Keratinocyte (primary cell): ENCODE results near the gene HEATR3. TPM values are rescaled to one million over a fixed set of nuclear protein-coding genes. Genes with fewer than 3 reads are reported as not detected.

Experiments used
- DNase-seq: peaks from one replicate; pipeline ENCODE4 v3.0.0-alpha.2; 2011; ENCODE audit warnings: low read depth, missing footprints, low spot score
- FAIRE-seq: peaks from 2 replicates; lab custom pipeline; 2011; peaks lifted over from hg19 to GRCh38; lab: Jason Lieb, UNC
- H2AFZ ChIP-seq: 2 replicates; pipeline ENCODE4 v1.6.0; 2012; ENCODE audit warnings: low read length, control low read depth, inconsistent platforms; ENCODE audit not compliant: control insufficient read depth
- H3K27ac ChIP-seq: 2 replicates; pipeline ENCODE4 v1.5.1; 2011; ENCODE audit warnings: low read length; ENCODE audit not compliant: control insufficient read depth, insufficient read depth
- H3K27me3 ChIP-seq: 3 replicates; pipeline ENCODE4 v1.6.0; 2011; ENCODE audit warnings: low read length; ENCODE audit not compliant: control insufficient read depth, insufficient read depth; ENCODE audit errors: extremely low read depth
- H3K36me3 ChIP-seq, 2 experiments: 2 replicates in 1 of 2; 3 replicates in 1 of 2; pipeline ENCODE4 v1.5.1; 2011; ENCODE audit warnings: low read length in 2 of 2, mild to moderate bottlenecking in 1 of 2; ENCODE audit not compliant: control insufficient read depth in 2 of 2, insufficient read depth in 2 of 2; ENCODE audit errors: extremely low read depth in 1 of 2
- H3K4me1 ChIP-seq: 3 replicates; pipeline ENCODE4 v1.5.1; 2011; ENCODE audit warnings: low read length; ENCODE audit not compliant: control insufficient read depth, insufficient read depth; ENCODE audit errors: extremely low read depth
- H3K4me2 ChIP-seq: 3 replicates; pipeline ENCODE4 v1.6.0; 2011; ENCODE audit warnings: low read depth, low read length; ENCODE audit not compliant: control insufficient read depth, insufficient read depth; ENCODE audit errors: extremely low read depth
- H3K4me3 ChIP-seq, 3 experiments: fragments of 200-600 bp in 1 of 3; sonication (generic) in 1 of 3; 2 replicates in 2 of 3; 3 replicates in 1 of 3; pipeline ENCODE4 v1.5.1; 2011 to 2016; ENCODE audit warnings: low read length in 3 of 3, mild to moderate bottlenecking in 3 of 3, control low read depth in 2 of 3, inconsistent platforms in 1 of 3, low read depth in 1 of 3, mixed read lengths in 1 of 3, mixed run types in 1 of 3, moderate library complexity in 1 of 3; ENCODE audit not compliant: control insufficient read depth in 2 of 3, insufficient read depth in 2 of 3; ENCODE audit errors: extremely low read depth in 1 of 3
- H3K79me2 ChIP-seq: 2 replicates; pipeline ENCODE4 v1.6.0; 2012; ENCODE audit warnings: low read length; ENCODE audit not compliant: control insufficient read depth, insufficient read depth
- H3K9ac ChIP-seq: 3 replicates; pipeline ENCODE4 v1.6.0; 2011; ENCODE audit warnings: low read length; ENCODE audit not compliant: control insufficient read depth, insufficient read depth; ENCODE audit errors: extremely low read depth
- H3K9me1 ChIP-seq: 3 replicates; pipeline ENCODE4 v1.6.0; 2011; ENCODE audit warnings: low read length; ENCODE audit not compliant: control insufficient read depth, insufficient read depth; ENCODE audit errors: extremely low read depth
- H3K9me3 ChIP-seq: 2 replicates; pipeline ENCODE4 v1.5.1; 2012; ENCODE audit warnings: low read depth, low read length; ENCODE audit not compliant: control insufficient read depth
- H4K20me1 ChIP-seq: 3 replicates; pipeline ENCODE4 v1.6.0; 2011; ENCODE audit warnings: low read length; ENCODE audit not compliant: control insufficient read depth, insufficient read depth; ENCODE audit errors: extremely low read depth
- CTCF ChIP-seq, 3 experiments: IDR thresholded peaks in 1 of 3; conservative IDR thresholded peaks in 1 of 3; optimal IDR thresholded peaks in 1 of 3; 2 replicates in 2 of 3; 3 replicates in 1 of 3; pipeline versions ENCODE3 to v1.5.1; 2011; ENCODE audit warnings: low read length in 3 of 3, mild to moderate bottlenecking in 3 of 3, moderate library complexity in 2 of 3, control low read depth in 1 of 3, inconsistent platforms in 1 of 3; ENCODE audit not compliant: insufficient read depth in 2 of 3; ENCODE audit errors: extremely low read depth in 1 of 3
- EZH2 ChIP-seq: IDR thresholded peaks from one replicate; pipeline ENCODE4 v1.6.1; 2012; ENCODE audit warnings: inconsistent platforms, mild to moderate bottlenecking, low read length, moderate library complexity
- dilution Hi-C: fragments of 300-500 bp; cut with MboI; formaldehyde crosslinking; loops from one replicate; pipeline ENCODE4 v1.7.0; 2020; ENCODE audit warnings: low sequenced_read_pairs; ENCODE audit not compliant: extremely low pct_ligation_motif_present
- polyA plus RNA-seq, 5 experiments: library from polyadenylated mRNA; depleted of rRNA in 3 of 5; stranded (reverse) in 3 of 5; stranded (forward) in 1 of 5; unstranded in 1 of 5; fragments of >200 nt; gene quantifications; 1 replicate in 1 of 5; 2 replicates in 3 of 5; 3 replicates in 1 of 5; pipeline versions ENCODE4 v1.2.1 to v1.2.3, GENCODE V29; 2011 to 2012; ENCODE audit warnings: missing spikeins in 2 of 5, low read depth in 1 of 5, low replicate concordance in 1 of 5

Gene HEATR3
- polyA plus RNA-seq, 1 donor (not counting 4 experiments of a cell fraction or from before 2014, with no cell fraction given) = 27.2 TPM

GRCh38 chr16:50146479-50147435, 81.0 kb downstream of the HEATR3 start:
- Histone ChIP-seq H3K27me3 (no peaks in the 10 kb centered on the region), H3K79me2 (no peaks in the 10 kb centered on the region), H3K9ac (no peak overlapping the region), H3K36me3 (no peaks in the 10 kb centered on the region), H3K4me2 (no peak overlapping the region), H3K27ac (no peak overlapping the region), H3K9me1 (no peaks in the 10 kb centered on the region), H3K4me3 (no peak overlapping the region), H4K20me1 (no peaks in the 10 kb centered on the region), H3K4me1 (no peaks in the 10 kb centered on the region), H2AFZ (no peak overlapping the region), H3K9me3 (no peaks in the 10 kb centered on the region)
- dilution Hi-C loops = no loop called here
- DNase-seq (no peak), FAIRE-seq (no peak)
- TF ChIP-seq EZH2 (no peak), CTCF (optimal IDR thresholded peaks at IDR 0.05 in 1 of 3, IDR thresholded peaks at IDR 0.05 in 1 of 3, conservative IDR thresholded peaks at IDR 0.05 in 1 of 3; ENCODE audit: extremely low read depth in 1 of 3, insufficient read depth in 2 of 3, low read length in 3 of 3) (no peak)

- no peak for TF ChIP-seq CTCF (optimal IDR thresholded peaks at IDR 0.05 in 1 of 3, IDR thresholded peaks at IDR 0.05 in 1 of 3, conservative IDR thresholded peaks at IDR 0.05 in 1 of 3; ENCODE audit: extremely low read depth in 1 of 3, insufficient read depth in 2 of 3, low read length in 3 of 3)
- TF ChIP-seq EZH2 = no peak
- Histone ChIP-seq H3K27me3 (no peaks in the 10 kb centered on the region), H3K27ac (no peak overlapping the region), H3K9ac (no peak overlapping the region), H3K9me1 (no peaks in the 10 kb centered on the region), H2AFZ (no peak overlapping the region), H3K36me3 (no peaks in the 10 kb centered on the region), H3K4me1 (peaks cover 17% of the 10 kb centered on the region), H3K9me3 (no peaks in the 10 kb centered on the region), H4K20me1 (peaks cover 17% of the 10 kb centered on the region), H3K4me3 (no peak overlapping the region), H3K4me2 (no peak overlapping the region), H3K79me2 (peaks cover 28% of the 10 kb centered on the region)
- DNase-seq (no peak), FAIRE-seq (no peak)
- dilution Hi-C loops = no loop called here
Observed at GRCh38 chr16:50151322-50151721, 85.6 kb downstream of the HEATR3 start.
